Activated CD4-positive, alpha-beta T cell treated with anti-CD3 and anti-CD28 coated beads, Interleukin-2, amount 50 U/mL, for 16 hours (primary cell): ENCODE measurements around the gene PEPD.

Experiments
- DNase-seq: peaks from one replicate; pipeline ENCODE4 v3.0.0-alpha.2; 2020

Gene PEPD

GRCh38 chr19:33405254-33405552, 116.4 kb downstream of the PEPD start:
- no peak for DNase-seq

DNA sequence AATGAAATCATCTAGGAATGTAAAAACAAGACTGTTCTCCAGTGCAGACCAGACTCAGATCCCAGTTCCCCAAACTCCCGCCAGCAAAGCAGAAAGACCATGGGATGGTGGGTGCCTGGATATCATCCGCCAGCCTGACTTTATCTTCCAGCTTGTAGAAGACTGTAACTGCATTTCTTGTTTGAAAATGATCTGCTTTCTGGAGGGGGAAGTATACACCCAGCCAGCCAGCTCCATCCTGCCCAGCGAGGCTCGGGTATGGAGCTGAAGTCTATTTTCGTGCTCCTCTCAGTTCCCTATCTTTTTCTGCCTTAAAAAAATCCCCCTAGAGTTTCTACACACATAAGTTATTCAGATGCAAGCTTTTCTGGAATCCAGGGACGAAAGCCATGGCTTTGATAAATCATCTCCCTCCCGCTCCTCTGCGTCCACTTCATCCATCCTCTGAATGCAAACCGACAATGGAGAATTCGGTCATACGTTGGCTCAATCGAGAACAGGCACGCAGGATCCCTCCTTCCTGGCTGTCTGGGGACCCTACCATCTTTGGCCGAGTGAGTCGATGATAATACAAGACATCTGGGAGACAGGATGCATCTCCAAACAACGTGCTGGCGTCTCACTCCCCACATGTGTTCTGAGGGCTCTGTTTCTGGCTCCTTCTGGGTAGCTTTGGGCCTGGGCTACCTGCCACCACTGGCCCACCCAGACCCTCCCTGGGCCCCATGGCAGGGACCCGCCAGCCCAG, 116.9 kb downstream of the PEPD start:
- DNase-seq, result no peak

DNA sequence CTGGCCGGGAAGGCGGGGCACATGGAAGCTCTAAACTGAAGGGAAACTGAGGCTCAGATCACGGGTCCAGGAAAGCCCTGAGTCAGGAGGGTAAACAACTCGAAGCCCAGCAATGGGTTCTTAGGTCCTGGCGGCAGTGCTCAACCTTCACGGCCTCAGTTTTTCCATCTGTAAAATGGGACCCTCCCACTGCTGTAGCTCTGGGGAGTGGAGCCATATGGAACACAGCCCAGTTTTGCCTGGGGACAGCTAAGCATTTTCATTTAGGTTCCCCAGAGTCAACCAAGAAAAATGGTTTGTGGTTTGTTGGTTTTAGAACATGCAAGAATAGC, 117.7 kb downstream of the PEPD start:
- no peak for DNase-seq

DNA sequence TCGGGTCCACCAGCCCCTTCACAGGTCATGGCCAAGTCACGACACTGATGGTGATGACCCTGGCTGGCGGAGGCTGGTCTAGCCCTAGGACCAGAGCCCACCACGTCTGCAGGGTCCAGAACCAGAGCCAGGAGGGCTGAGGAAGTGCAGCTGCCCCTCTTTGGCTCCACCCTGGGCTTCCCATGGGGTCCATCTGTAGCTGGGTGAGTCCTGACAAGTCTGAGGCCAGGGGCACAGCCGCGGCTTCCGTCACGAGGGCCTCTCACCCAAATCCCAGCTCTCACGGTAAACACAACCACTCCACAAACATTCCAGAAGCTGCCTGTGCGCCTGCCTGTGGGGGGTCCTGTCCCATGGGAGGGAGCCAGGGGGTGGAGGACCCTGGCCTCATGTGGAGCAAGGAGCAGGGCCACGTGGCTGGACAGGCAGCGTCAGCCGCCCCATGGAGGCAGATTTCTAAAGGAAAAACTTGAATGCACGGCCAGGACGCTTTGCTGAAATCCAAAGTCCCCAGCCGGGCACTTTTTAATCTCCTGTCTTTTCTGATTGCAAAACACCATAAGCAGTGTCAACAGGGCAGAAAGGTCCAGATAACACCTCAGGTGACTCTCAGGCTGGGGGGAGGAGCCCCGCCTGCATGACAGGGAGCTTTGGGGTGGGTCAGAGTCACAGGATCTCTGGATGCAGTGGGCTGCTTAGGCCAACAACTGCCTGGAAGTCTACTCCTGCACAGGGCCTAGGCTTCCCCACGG, 118.2 kb downstream of the PEPD start:
- no peak for DNase-seq

- DNase-seq, result no peak
Observed at GRCh38 chr19:33402421-33403220, 119.0 kb downstream of the PEPD start.

DNA sequence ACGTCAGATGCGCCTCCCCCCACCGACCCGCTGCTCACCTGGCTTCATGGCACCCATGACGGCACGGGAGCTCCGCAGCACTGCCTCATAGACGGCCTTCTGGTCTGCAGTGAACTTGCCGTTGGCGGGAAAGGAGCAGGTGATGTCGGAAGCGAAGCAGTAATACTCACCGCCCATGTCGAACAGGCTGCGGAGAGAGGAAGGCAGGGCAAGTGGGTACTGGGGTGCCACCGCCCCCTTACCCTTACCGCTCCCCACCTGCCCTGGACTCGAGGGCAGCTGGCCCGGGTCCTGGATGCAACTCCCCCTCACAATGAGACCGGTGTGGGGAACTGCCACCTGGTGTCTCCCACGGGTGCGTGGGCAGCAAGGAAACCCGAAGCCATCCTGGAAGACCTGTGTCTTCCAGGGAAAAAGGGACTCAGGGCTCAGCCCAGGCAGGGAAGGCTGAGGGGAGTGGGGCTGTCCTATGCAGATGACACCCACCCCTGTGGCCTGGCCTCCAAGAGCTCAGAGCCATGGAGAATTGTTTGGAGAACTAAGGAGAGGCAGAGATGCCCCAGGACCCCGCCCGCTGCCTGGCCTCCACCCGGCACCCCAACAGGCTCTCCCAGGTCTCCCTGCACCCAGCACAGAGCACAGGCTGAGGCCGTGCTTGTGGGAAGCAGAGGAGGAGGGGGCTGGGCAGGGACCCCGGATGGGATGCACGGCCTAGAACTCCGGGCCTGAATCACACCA, 119.7 kb downstream of the PEPD start:
- DNase-seq, result no peak

DNA sequence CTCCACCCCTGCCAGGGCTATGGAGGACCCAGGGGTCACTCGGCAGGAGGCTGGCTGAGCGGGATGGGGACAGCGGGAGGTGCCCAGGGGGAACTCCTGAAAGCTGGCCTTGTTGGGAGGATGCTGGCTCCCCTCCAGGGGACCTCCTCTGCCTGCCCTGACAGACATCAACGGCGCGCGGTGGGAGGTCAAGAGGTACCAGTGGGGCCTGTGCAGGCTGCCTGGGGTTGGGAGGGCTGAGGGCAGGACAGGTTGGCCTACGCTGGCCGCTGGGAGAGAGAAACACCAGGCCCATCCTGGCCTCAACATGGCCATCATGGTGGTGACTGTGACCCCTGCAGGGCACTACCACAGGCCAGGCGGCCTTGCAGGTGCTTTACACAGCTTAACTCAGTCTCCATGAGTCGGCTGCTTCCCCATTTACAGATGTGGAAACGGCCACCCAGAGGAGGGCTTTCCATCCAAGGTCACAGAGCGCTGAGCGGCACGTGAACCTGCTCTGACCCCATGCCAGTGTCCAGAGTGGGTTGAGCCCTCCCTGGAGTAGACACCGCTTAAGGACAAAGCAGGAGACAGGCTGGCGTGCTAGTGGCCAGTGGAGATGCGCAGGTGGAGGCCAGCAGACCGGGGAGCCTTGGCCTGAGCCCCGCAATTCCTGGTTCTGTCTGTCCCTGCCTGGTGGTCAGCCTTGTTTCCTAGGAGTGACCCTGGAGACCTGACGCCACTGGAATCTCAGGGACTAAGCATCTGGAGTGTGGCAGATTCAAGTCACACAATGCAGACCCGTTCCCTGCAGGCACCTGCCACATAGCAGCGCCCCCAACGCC, 120.5 kb downstream of the PEPD start:
- DNase-seq, result no peak

DNA sequence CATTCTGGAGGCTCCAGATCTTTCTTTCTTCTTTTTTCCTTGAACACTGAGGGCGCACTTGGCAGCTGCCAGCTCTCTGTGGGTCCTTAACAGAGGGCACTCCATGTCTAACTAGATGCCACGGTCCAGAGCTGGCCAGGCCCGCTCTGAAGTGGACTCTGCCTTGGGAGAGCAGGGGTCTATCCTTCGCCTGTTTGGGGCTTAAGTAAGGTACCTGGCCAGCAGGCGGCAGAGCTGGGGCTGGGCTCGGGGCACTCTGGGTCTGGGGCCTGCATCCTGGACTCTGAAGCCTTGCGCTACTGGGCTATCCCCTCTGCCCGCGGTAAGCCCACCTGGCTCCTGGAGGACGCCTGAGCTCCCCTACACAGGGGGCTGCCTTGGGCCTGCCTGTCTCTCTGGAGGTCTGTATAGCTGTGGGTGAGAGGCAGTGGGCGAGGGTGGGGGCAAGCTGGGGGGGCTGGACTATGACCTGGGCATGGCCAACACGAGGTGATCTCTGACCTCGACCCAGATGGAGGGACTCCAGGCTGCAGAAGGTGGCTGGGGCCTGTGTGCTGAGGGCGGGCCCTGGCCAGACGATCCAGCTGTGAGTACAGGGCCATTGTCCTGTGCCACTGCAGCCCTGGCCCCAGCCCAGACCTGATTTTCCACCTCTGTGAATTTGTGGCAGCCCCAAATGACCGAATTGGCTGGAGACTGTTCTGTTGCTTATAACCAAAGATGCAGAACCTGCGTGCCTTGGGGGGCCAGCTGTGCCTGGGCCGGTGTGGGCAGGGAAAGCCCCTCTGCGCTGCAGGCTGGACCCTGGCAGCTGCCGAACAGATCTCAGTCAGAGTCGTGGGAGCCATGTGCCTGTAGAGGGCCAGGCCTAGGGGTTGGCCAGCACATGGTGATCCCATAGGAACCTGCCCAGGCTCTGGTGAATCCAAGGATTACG, 121.6 kb downstream of the PEPD start:
- no peak for DNase-seq

GRCh38 chr19:33399081-33399744, 122.4 kb downstream of the PEPD start:
- DNase-seq, result no peak

GRCh38 chr19:33398361-33399060, 123.1 kb downstream of the PEPD start:
- no peak for DNase-seq

GRCh38 chr19:33397536-33398360, 123.8 kb downstream of the PEPD start:
- no peak for DNase-seq

GRCh38 chr19:33396701-33397535, 124.7 kb downstream of the PEPD start:
- no peak for DNase-seq

- DNase-seq, result no peak
Observed at GRCh38 chr19:33395561-33396550, 125.7 kb downstream of the PEPD start.

GRCh38 chr19:33394723-33395560, 126.6 kb downstream of the PEPD start:
- DNase-seq, result no peak

DNA sequence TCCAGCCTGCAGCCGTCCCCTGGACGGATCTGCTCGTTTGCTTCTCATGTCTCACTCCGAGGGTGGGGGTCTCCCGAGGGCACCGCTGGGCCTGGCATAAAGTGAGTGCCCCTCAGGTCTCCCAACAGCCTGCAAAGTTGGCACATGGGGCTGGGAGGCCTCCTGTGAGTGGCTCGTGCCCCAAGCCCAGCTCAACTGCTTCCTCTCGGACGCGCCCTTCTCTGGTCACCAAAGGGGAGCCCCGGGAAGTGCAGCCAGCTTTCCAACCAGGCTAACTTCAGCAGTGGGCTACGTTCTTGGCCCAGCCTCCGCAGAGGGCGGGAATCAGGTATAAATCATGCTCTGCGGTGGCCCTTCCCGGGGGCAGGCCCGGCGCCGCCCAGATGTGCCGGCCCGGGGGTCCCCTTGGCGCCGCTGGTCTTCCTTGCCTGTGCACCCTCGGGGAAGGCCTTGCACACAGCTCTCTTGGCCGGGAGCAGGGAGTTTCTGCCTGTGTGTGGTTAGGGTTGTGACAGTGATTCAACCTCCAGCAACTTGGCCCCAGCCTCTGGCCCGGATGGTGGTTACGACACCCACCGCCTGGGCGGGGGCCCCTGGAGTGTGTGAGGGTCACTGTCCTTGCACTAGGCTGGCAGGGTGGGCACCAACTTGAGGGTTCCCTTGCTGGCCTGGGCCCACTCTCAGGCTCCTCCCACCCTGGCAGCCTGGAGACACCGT, 127.4 kb downstream of the PEPD start:
- no peak for DNase-seq
